Hematopoietic multipotent progenitor cell treated with erythropoietin and hydrocortisone succinate and interleukin-3 and kit ligand, for 15 days (in vitro differentiated cells): ENCODE data around the gene TVP23A.

Experiments
- DNase-seq: peaks from one replicate; pipeline ENCODE4 v3.0.0-alpha.2; 2015; ENCODE audit warnings: low spot score

The TVP23A gene

GRCh38 chr16:10817963-10818941 lies at the start of gene TVP23A:
Gene TVP23A (minus strand): TSS chr16:10818794. CDS start chr16:10818493, 301 bp downstream.
- no peak for DNase-seq

- DNase-seq = no peak
Measured at GRCh38 chr16:10868104-10868595, 49.6 kb upstream of the TVP23A start.

GRCh38 chr16:10867199-10867598 lies 48.6 kb upstream of the TVP23A start:
- DNase-seq = no peak

- no peak for DNase-seq
Measured at GRCh38 chr16:10865991-10866966, 47.7 kb upstream of the TVP23A start.

- no peak for DNase-seq
Measured at GRCh38 chr16:10862438-10862837, 43.8 kb upstream of the TVP23A start.

- DNase-seq = no peak
Measured at GRCh38 chr16:10859658-10860057, 41.1 kb upstream of the TVP23A start.

GRCh38 chr16:10859020-10859419 lies 40.4 kb upstream of the TVP23A start:
- DNase-seq = no peak

GRCh38 chr16:10858203-10858602 lies 39.6 kb upstream of the TVP23A start:
- DNase-seq = no peak

GRCh38 chr16:10856042-10856441 lies 37.4 kb upstream of the TVP23A start:
- no peak for DNase-seq

GRCh38 chr16:10852948-10853347 lies 34.4 kb upstream of the TVP23A start:
- no peak for DNase-seq

- DNase-seq = no peak
Measured at GRCh38 chr16:10852286-10852685, 33.7 kb upstream of the TVP23A start.

GRCh38 chr16:10851512-10851911 lies 32.9 kb upstream of the TVP23A start:
- DNase-seq = no peak

- no peak for DNase-seq
Measured at GRCh38 chr16:10850478-10850850, 31.9 kb upstream of the TVP23A start.

- DNase-seq = no peak
Measured at GRCh38 chr16:10849736-10850477, 31.3 kb upstream of the TVP23A start.

- DNase-seq = no peak
Measured at GRCh38 chr16:10847176-10847575, 28.6 kb upstream of the TVP23A start.

GRCh38 chr16:10846213-10846998 lies 27.8 kb upstream of the TVP23A start:
- DNase-seq = no peak

- no peak for DNase-seq
Measured at GRCh38 chr16:10840703-10841102, 22.1 kb upstream of the TVP23A start.

- no peak for DNase-seq
Measured at GRCh38 chr16:10839279-10839666, 20.7 kb upstream of the TVP23A start.

- DNase-seq = no peak
Measured at GRCh38 chr16:10838621-10839278, 20.2 kb upstream of the TVP23A start.

- no peak for DNase-seq
Measured at GRCh38 chr16:10836174-10836853, 17.7 kb upstream of the TVP23A start.
